CD4-positive, alpha-beta T cell treated with Interleukin-6 at 100 ng/mL for 8 hours (primary cell): ENCODE measurements around the gene OR8B4.
"Not testable (repeated sequence)": the region's sequence is repeated elsewhere in the genome, so short reads cannot be mapped to it uniquely, and the experiment has no call there.

ENCODE experiments used
- DNase-seq: peaks from one replicate; pipeline ENCODE4 v3.0.0-alpha.2; 2020; ENCODE audit warnings: mixed read lengths, low spot score

OR8B4 gene

DNA sequence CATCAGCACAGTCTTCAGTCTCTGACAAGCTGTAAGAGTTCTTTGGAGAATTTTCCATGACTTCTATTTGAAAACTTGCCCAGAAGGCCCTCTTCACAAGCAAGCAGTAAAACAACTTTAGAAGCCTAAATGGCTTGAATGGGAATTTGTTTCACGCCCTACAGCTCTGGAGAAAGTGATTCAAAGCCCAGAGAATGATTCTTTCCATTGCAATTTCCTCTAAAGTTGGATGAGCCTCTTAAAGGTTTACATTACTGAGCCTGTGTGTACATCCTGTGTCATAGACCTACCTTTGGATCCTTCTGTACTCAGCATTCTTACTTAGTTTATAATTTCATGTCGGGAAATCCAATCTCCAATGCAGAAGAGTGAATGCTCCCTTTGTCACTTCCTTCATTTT, 19.1 kb downstream of the OR8B4 start:
- no peak for DNase-seq

DNA sequence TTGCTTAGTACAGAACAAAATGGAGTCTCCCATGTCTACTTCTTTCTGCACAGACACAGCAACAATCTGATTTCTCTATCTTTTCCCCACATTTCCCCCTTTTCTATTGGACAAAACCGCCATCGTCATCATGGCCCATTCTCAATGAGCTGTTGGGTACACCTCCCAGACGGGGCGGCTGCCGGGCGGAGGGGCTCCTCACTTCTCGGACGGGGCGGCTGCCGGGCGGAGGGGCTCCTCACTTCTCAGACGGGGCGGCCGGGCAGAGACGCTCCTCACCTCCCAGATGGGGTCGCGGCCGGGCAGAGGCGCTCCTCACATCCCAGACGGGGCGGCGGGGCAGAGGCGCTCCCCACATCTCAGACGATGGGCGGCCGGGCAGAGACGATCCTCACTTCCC, 21.5 kb downstream of the OR8B4 start:
- not testable (repeated sequence) for DNase-seq

DNA sequence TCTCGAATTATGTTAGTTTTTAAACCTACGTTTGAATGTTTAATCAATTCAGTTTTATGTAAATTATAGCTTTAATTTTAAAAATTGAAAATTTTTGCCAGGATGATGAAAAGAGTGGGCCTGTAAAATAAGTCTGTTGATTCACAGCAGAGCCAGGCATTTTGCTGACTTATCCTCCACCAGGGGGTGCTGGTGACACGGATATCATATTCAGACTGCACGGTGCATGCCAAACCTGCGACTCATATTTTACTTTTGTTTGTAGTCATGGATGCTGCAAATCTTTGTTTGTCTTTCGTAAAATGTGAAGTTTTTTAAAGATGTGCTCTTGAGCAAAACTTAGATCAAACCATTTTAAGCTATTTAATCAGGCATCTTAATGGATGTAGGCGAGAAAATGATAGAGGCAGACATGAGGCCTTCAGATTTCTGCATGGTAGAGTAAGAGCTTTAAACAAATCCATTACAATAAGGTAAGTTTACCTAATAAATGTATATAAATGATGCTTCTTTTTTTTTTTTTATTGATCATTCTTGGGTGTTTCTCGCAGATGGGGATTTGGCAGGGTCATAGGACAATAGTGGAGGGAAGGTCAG, 22.2 kb downstream of the OR8B4 start:
- DNase-seq, result peak; percentile 15

DNA sequence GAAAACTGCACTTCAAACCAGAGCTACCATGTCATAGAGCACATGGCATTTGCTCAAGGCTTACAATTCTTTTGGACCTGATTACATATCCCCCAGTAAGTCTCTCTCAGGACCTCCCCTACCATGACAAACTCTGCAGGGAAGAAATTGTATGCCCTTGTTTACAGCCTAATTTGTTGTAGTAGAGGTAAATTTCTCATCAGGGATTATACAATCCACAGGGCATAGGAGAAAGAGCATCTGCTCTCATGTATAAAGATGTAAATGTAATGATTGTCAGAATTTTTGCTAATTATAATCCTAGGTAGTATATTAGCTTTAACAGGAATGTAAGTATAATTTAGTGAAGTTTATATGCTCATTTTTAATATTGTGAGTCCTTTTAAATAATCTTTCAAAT, 25.7 kb downstream of the OR8B4 start, which contains the start of gene OR8B3:
TSS of gene OR8B3 (minus strand) at position 101 of the 400 bp plus-strand sequence. CDS start 1,673 bp downstream, outside the sequence.
- no peak for DNase-seq

DNA sequence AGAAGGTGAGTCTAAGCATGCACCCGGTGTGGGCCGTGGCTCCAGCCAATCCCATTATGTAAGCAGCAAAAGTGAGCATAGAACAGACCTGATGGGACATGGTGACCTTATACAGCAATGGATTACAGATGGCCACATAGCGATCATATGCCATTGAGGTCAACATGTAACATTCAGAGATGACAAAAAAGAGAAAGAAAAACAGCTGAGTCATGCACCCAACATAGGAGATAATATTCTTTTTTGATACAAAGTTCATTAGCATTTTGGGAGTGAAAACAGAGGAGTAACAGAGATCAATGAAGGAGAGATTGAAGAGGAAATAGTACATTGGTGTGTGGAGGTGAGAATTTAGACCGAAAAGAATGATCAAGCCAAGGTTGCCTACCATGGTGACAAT, 27.8 kb downstream of the OR8B4 start:
- DNase-seq, result not testable (repeated sequence)

DNA sequence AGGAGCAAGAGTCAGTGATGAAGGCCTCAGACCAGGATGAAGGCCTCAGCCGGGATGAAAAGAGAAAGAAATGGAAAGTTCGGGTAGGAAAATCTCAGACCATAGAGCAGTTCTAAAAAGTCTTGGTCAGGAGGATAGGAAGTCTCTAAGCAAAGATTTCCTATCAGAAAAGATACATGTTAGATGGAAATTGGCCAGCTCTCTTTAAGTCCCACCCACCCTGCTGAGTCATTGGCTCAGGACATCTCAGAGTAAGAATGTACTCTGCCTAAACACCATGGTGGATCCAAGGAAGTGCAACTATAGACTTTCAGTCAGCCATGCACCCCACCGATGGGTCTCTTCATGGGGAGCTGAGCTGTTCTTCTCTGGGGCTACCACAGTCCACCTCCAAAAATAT, 30.3 kb downstream of the OR8B4 start:
- no peak for DNase-seq

DNA sequence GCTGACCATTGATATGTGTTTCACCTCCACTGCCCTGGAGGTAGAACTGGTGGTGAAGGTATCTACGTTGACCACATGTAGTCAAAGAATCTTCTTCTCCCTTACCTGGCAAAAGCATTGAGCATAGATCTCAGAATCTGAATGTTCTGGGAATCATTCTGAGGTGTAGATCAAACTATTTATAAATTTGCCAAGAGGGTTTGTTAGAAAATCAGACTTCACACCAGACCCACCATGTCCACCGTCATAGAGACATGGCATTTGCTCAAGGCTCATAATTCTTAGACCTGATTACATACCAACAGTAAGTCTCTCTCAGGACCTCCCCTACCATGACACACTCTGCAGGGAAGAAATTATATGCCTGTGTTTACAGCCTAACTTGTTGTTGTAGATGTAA, 40.3 kb downstream of the OR8B4 start, which contains the start of gene OR8B2:
TSS of gene OR8B2 (minus strand) at position 101 of the 400 bp plus-strand sequence. CDS start 1,156 bp downstream, outside the sequence.
- no peak for DNase-seq

DNA sequence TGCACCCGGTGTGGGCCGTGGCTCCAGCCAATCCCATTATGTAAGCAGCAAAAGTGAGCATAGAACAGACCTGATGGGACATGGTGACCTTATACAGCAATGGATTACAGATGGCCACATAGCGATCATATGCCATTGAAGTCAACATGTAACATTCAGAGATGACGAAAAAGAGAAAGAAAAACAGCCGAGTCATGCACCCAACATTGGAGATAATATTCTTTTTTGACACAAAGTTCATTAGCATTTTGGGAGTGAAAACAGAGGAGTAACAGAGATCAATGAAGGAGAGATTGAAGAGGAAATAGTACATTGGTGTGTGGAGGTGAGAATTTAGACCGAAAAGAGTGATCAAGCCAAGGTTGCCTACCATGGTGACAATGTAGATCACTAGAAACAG, 41.8 kb downstream of the OR8B4 start:
- DNase-seq, result not testable (repeated sequence)

DNA sequence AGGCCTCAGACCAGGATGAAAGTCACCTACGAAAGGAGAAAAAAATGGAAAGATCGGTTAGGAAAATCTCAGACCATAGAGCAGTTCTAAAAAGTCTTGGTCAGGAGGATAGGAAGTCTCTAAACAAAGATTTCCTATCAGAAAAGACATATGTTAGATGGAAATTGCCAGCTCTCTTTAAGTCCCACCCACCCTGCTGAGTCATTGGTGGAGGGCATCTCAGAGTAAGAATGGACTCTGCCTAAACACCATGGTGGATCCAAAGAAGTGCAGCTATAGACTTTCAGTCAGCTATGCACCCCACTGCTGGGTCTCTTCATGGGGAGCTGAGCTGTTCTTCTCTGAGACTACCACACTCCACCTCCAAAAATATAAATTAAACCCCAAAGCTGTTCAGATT, 44.1 kb downstream of the OR8B4 start:
- DNase-seq, result no peak

DNA sequence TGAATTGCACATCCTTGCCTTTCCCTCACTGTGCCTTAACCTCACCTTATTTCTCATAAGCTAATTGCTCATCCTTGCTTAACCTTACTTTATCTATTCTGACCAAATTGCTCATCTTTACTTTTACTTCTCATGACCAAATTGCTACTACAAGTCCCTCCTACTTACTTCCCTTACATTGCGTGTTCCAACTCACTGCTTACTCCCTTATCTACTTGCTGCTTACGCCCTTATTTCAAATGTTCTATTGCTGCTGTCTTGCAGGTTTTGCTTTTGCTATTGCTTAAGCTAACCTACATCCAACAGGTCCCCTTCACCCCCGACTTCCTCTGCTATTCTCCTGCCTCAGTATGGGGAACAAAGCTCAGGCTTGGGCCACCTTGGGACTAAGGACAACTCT, 48.4 kb downstream of the OR8B4 start:
- no peak for DNase-seq
